Loucy (cell line): ENCODE data around the gene TRPV6.

ENCODE experiments used
- H2AFZ ChIP-seq: fragments of 200-600 bp; sonication (generic); 2 replicates; pipeline ENCODE4 v1.6.0; 2016; ENCODE audit warnings: antibody characterized with exemption, mild to moderate bottlenecking, low read length, moderate library complexity
- H3F3A ChIP-seq: fragments of 200-600 bp; 2 replicates; pipeline ENCODE4 v1.6.0; 2016; ENCODE audit warnings: antibody characterized with exemption, low read depth, mild to moderate bottlenecking
- H3K27me3 ChIP-seq: fragments of 200-600 bp; sonication (generic); 2 replicates; pipeline ENCODE4 v1.6.1; 2014; ENCODE audit warnings: low read length, mild to moderate bottlenecking; ENCODE audit not compliant: insufficient read depth, poor library complexity, severe bottlenecking
- H3K36me3 ChIP-seq: fragments of 200-600 bp; sonication (generic); 2 replicates; pipeline ENCODE4 v1.6.1; 2016; ENCODE audit warnings: low read length; ENCODE audit not compliant: insufficient read depth
- H3K4me1 ChIP-seq: fragments of 200-600 bp; sonication (generic); 2 replicates; pipeline ENCODE4 v1.5.1; 2014; ENCODE audit warnings: low read length, mild to moderate bottlenecking; ENCODE audit not compliant: insufficient read depth, poor library complexity, severe bottlenecking
- H3K4me2 ChIP-seq: fragments of 200-600 bp; sonication (generic); 2 replicates; pipeline ENCODE4 v1.6.0; 2014; ENCODE audit warnings: antibody characterized with exemption, low read length, low read depth, mild to moderate bottlenecking; ENCODE audit not compliant: poor library complexity, severe bottlenecking
- H3K4me3 ChIP-seq: fragments of 200-600 bp; sonication (generic); 2 replicates; pipeline ENCODE4 v1.5.1; 2014; ENCODE audit warnings: low read length, mild to moderate bottlenecking, mixed read lengths; ENCODE audit not compliant: poor library complexity, severe bottlenecking
- H3K79me2 ChIP-seq: fragments of 200-600 bp; sonication (generic); 2 replicates; pipeline ENCODE4 v1.6.1; 2014; ENCODE audit warnings: low read length; ENCODE audit not compliant: insufficient read depth
- H3K9ac ChIP-seq: fragments of 200-600 bp; sonication (generic); 2 replicates; pipeline ENCODE4 v1.6.0; 2014; ENCODE audit warnings: mild to moderate bottlenecking, low read depth, low read length, moderate library complexity; ENCODE audit not compliant: poor library complexity, severe bottlenecking
- H3K9me2 ChIP-seq: fragments of 200-600 bp; sonication (generic); replicated peaks from 2 replicates; pipeline ENCODE4 v1.6.1; 2016; ENCODE audit warnings: low read depth, low read length, mixed read lengths
- H3K9me3 ChIP-seq: fragments of 200-600 bp; sonication (generic); 2 replicates; pipeline ENCODE4 v1.6.1; 2014; ENCODE audit warnings: mild to moderate bottlenecking, antibody characterized with exemption, low read length, low read depth; ENCODE audit not compliant: insufficient read depth
- H4K20me1 ChIP-seq: fragments of 200-600 bp; sonication (generic); 2 replicates; pipeline ENCODE4 v1.6.0; 2014; ENCODE audit warnings: antibody characterized with exemption, low read length, mild to moderate bottlenecking; ENCODE audit not compliant: insufficient read depth, poor library complexity, severe bottlenecking
- CTCF ChIP-seq: fragments of 200-600 bp; sonication (generic); conservative IDR thresholded peaks from 2 replicates; pipeline ENCODE4 v1.5.1; 2014; ENCODE audit warnings: mild to moderate bottlenecking, antibody characterized with exemption, low read length
- EZH2phosphoT487 ChIP-seq: fragments of 200-600 bp; IDR thresholded peaks from 2 replicates; pipeline ENCODE4 v1.6.1; 2018; ENCODE audit warnings: antibody characterized with exemption, mild to moderate bottlenecking, moderate library complexity, borderline replicate concordance

Gene TRPV6

GRCh38 chr7:142876236-142876960, 9.1 kb downstream of the TRPV6 start:
- H4K20me1 ChIP-seq = no peaks in the 10 kb centered on the region
- TF ChIP-seq CTCF (no peak), EZH2phosphoT487 (no peak)
- H3K79me2 ChIP-seq = no peaks in the 10 kb centered on the region
- H3K36me3 ChIP-seq = no peaks in the 10 kb centered on the region
- no peaks in the 10 kb centered on the region for H3F3A ChIP-seq
- H3K4me3 ChIP-seq = no peak overlapping the region
- no peak overlapping the region for H3K4me2 ChIP-seq
- H3K4me1 ChIP-seq = no peaks in the 10 kb centered on the region
- H3K9me2 ChIP-seq = no peaks in the 10 kb centered on the region
- H3K9me3 ChIP-seq = no peaks in the 10 kb centered on the region
- H3K9ac ChIP-seq = no peak overlapping the region
- H3K27me3 ChIP-seq = no peaks in the 10 kb centered on the region
- H2AFZ ChIP-seq = no peak overlapping the region

- no peak overlapping the region for H3K9ac ChIP-seq
- no peak overlapping the region for H3K4me2 ChIP-seq
- no peaks in the 10 kb centered on the region for H3K9me2 ChIP-seq
- no peaks in the 10 kb centered on the region for H3K4me1 ChIP-seq
- H3K4me3 ChIP-seq = no peak overlapping the region
- no peaks in the 10 kb centered on the region for H3K9me3 ChIP-seq
- TF ChIP-seq EZH2phosphoT487 (no peak), CTCF (no peak)
- no peaks in the 10 kb centered on the region for H4K20me1 ChIP-seq
- H3K36me3 ChIP-seq = no peaks in the 10 kb centered on the region; the same call in 1 of the 2 replicates
- no peaks in the 10 kb centered on the region for H3F3A ChIP-seq
- H3K27me3 ChIP-seq = no peaks in the 10 kb centered on the region
- H3K79me2 ChIP-seq = no peaks in the 10 kb centered on the region
- no peak overlapping the region for H2AFZ ChIP-seq
Measured at GRCh38 chr7:142875456-142875855, 10.1 kb downstream of the TRPV6 start.

- H3K9ac ChIP-seq = no peak overlapping the region
- no peak for TF ChIP-seq CTCF
- TF ChIP-seq EZH2phosphoT487 = no peak
- H3K27me3 ChIP-seq = no peaks in the 10 kb centered on the region
- no peaks in the 10 kb centered on the region for H3K9me3 ChIP-seq
- H3K79me2 ChIP-seq = no peaks in the 10 kb centered on the region
- peaks cover 5% of the 10 kb centered on the region; the same call in 1 of the 2 replicates for H3K36me3 ChIP-seq
- no peak overlapping the region for H3K4me3 ChIP-seq
- H3K9me2 ChIP-seq = no peaks in the 10 kb centered on the region
- no peaks in the 10 kb centered on the region for H3F3A ChIP-seq
- H2AFZ ChIP-seq = no peak overlapping the region
- H3K4me1 ChIP-seq = no peaks in the 10 kb centered on the region
- no peak overlapping the region for H3K4me2 ChIP-seq
- H4K20me1 ChIP-seq = no peaks in the 10 kb centered on the region
Measured at GRCh38 chr7:142874837-142875236, 10.7 kb downstream of the TRPV6 start.
